Activated CD4-positive, alpha-beta T cell treated with anti-CD3 and anti-CD28 coated beads, Interleukin-2, amount 50 U/mL, for 24 hours (primary cell): ENCODE data around the gene TRIP11.

Experiments
- DNase-seq, 2 donors: peaks; one replicate each; pipeline ENCODE4 v3.0.0-alpha.2; 2020; ENCODE audit warnings: low read depth in 1 of 2, low spot score in 1 of 2

Gene TRIP11

DNA sequence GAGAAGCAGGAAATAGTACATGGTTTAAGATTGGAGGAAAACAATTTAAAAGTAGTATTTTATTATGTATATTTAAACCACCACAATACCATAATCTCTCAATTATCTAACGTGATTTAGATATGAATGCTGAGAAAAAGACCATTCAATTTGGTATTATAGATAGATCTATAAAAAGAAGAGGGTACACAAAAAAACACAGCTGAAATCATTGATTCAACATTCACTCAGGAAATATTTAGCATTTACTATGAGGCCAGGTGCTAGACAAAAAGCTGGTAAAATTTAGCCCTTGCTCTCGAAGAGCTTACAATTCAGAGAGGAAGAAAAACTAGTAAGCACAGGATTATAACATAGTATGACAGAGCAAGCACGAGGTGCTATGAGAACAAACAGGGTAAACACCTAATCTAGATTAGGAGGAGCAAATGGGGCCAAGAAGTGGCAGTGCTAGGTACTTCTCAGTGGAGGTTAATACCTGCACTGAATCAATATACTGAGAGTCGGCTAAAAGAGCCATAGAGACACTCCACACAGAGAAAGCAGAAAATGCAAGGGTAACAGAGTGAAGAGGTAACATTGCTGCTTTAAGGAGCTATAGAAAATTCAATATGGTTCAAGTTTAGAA is 27.6 kb downstream of the TRIP11 start:
- DNase-seq: no peak

DNA sequence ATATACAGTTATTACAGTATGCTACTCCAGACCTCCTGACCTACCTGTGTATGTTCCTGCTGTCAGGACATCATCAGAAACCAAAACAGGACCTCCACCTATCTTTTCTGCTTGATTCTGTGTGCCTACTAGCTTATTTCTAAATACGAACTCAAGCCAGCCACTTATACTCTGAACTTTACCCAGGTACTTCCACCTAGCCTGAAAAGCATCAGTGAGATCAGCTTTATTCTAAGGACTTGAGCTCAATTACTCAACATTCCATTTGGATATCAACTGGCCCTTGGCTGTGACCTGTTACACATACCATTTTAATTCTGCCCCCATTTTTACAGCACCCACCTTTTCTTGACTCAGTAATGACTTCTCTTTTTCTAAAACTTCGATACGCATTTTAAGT is 29.2 kb downstream of the TRIP11 start:
- DNase-seq: no peak

DNA sequence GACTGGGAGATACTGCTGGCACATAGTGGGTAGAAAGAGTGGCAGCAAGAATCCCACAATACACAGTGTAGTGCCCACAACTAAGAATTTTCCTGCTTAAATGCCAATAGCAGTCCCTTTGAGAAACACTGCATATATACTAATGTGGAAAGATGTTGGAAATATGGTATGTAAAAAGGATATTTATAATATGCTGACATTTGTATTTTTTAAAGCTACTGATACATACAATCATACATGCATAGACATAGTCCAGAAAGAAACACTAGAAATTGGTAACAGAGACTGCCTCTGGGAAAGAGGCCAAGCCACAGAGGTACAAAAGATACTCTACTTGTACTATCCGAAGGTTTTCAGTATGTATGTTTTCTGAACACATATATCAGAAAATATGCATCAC is 30.3 kb downstream of the TRIP11 start:
- no peak for DNase-seq

DNA sequence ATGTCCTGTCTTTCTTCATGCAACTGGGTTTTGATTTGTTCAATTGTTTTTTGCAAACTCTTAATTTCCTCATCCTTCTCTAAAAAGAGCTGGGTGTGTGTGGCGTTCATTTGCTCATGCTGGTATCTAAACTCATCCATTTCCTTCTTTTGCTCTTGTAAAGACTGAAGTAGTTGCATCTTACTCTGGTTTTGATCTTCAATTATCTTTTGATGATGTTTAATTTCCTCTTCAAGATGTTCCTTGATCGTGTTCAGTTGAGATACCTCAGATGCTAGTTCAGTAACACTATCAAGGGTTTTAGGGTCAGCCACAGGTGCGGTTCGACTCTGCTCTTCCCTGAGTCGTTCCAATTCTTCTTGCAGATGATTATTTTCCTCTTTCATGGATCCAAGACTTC is 34.8 kb downstream of the TRIP11 start:
- DNase-seq: no peak

DNA sequence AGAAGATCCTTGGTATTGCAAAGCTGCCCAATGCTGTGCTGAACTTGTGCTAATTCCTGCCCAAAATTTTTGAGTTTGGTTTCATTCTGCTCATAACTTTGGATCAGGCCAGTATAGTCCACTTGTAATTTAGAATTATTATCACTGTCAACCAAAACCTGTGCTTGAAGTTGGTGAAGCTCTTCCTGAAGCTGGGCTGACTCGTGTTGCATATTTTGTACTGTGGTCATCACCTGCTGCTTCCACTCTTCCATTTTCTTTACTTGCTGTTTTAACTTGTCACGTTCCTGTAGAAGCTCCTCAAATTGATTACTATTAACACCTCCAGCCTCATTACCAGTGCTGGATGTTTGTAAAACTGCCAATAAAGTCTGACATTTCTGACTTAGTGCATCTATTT is 35.8 kb downstream of the TRIP11 start:
- no peak for DNase-seq

DNA sequence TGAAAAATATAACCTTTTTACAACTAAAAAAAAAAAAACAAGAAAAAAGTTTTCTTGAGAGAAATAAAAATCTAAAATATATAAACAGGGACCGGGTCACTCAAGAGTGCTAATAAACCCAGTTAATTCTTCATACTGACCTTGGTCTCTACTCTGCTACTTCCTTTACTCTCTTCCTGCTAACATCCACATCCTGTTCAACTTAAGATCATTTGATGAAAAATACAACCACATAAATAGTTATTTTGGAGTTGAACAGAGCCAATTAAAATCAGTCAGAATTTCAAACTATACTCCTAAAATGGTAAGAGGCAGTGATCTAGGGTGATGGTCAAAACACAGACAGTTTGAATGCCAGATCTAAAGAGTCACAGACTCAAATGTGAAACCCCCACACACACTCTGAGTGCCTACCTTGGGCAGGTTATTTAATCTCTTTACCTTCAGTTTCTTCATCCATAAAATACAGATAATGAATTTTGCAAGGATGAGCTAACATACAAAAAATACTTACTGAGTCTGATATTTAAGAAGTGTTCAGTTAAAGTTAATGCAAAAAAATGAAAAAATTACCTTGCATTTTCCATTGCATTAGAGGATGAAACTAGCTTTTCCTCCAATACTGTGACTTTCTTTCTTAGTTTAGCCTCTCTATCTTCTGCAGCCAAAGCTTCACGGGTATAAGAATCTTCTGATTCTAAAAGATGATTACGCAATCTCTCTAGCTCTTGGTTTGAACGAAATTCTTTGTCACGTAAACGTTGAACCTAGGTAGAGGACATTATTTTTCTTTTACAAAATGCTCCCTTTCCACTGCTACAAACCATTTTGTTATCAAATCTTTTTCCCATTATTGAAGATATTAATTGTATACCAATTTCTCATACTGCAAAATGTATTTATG is 40.9 kb downstream of the TRIP11 start:
- DNase-seq: no peak

DNA sequence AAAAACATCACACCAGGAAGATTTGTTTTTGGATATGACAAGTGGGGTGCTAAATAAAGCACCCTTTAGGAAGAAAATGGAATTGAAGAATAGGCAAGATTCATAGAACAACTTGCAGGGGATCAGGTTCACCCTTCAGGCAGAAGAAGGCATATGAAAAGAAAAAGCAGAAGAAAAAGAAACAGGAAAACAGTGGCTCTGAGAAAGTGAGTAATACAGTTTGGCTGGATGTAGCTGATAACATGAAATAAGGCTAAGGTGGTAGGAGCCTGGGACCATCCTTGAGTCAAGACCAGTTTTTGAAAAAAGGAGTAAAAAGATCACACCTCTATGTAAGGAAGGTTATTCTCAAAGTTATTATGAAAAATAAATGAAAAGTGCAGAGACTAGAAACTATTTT is 42.4 kb downstream of the TRIP11 start:
- DNase-seq: no peak

DNA sequence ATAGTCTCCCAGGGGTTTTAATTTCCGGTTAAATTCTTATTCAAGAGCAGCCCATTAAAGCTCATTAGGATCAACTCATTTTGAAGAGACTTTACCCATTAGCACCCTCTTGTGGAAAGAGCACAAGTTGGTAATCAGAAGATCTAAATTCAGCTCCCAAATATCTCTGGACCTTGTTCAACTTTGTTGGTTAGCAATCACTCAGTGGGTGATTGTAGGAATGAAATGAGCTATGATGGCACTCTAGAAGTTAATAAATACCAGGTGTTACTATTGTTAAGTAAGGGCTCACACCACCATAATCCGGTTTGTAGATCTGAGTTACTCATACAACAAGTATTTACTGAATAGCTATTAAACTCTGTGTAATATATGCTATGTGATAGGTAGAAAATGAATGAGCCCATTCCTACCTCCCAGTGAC is 42.9 kb downstream of the TRIP11 start:
- peak in 1 of 2 donors; percentile 20 for DNase-seq

DNA sequence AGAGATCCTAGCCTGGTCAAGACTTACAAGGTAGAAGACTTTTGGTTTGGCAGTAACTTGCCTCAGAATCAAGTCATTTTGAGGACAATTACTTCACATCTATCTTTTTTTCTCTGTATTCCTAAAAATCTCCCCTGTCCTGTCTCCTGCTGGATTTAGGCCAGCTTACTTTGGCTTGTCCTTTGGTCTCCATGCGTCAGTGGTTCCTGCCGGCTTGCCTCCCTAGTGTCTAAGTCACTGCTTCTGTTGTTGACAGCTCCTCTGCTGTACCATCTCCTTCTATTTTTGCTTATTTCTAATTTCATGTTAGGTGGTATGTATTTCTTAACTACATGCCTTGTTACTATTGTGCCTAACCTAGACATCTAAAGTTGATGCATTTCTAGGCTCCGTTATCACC is 52.7 kb downstream of the TRIP11 start:
- no peak for DNase-seq

DNA sequence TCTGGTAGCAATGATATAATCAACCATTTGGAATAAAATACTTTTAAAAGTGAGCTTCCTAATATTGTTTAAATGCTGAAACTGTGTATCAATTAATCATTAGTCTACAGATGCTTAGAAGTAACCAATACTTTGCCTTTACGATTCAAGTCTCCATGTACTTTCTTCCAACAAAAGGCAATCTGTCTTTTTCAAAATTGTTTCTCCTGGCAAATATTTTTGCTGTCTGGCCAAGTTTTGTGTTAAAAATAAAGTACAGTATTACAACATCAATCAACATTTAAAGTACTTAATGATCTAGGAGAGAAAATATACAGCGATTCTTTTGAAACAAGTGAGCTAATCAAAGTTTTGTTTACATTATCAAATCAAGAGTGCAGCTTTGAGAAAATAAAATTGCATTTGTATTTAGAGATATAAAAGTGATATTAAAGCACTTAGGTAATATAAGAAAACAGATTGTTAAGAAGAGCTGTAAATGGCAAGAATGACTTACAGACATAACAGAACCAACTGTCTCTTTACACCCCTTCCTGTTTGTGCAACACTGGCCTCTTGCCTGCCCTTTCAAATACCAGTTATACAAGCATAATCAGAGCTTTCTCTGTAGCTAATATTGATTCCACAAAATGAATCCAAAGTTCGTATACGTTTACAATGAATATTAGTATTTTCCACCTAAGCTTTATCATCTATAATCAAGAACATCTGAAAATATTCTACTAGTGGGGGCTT is 54.2 kb downstream of the TRIP11 start:
- DNase-seq: no peak

DNA sequence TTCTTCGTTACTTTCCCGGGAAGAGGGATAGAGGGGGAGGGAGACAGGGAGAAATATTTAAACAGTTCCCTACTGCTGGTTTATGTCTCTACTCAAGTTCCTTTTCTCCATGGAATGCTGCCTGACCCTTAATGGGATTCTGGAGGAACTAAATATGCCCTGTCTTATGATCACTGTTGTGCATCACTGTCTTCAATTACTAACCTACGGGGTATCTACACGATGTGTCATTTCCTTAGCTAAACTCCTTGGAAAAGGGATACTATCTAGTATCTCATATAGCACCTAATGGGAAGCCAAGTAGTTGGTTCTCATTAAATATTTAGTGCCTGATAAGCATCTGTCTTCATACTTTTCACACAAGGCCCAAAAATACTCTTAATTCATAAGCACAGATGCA is 54.9 kb downstream of the TRIP11 start:
- no peak for DNase-seq

DNA sequence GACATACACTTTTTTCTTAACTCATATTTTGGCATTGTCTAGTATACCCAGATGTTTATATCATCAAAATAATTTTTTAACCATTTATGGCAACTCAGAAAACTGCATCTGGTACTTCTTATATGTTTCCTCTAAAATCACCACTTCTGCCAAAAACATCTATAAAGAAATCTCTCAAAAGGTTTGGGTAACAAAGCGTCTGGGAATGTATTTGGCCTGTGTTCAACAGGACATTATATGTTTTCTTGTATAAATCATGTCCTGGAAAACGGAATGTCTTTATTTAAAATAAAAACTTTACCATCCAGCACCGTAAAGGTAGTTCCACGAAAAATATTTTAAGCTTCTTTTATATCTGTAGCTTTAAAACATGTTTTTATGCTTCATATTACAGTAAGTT is 56.3 kb downstream of the TRIP11 start:
- DNase-seq: no peak

DNA sequence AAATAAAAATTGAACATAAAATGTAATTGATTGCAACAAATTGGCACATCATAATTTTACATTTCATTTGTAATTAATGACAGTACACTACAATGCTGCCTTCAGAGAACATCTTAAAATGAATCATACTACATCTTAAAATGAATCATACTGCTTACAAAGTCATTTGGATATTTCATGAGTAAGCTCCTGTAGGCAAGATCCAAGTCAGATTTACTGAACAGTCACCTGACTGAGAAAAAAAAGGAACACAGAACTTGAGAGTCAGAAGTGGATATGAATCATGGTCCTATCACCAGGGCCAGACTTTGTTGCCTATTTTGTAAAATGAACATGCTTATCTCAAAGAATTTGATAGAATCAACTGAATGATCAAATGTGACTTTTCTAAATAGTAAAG is 59.7 kb downstream of the TRIP11 start:
- peak in 1 of 2 donors; percentile 19 for DNase-seq

DNA sequence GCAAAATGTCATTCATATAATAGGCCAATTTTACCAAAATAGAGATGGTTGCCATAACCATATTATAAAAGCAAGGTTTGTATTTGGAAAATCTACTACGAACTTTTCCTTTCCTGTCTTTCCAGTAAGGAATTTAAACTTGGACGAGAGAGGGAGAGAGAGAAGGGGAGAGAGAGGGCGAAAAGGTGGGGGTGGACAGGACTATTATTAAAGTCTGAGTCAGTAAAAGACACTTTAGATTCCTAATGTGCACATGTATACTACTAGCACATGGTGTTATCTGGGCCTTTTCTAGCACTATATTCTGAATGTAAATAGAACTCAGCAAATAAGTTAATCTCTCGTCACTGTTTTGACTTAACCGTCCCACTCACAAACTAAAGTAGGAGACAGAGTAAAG is 62.0 kb downstream of the TRIP11 start:
- DNase-seq: no peak

DNA sequence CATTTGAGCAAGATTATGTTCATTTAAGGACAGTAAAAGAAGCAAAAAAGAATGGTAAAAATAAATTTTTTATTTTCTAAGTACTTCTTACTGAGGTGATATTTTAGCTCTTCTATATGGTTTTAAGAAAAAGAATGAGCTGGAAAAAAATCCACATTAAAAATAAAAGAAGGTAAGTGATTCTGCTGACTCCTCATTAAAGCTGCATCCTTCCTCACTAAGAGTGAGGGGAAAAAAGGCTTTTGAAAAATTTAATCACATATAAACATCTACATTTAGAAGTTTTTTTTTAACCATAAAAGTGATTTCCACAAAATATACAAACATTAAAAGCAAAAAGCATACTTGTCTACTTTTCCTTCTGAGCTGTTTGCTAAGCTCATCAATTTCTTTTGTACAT is 64.1 kb downstream of the TRIP11 start:
- no peak for DNase-seq

DNA sequence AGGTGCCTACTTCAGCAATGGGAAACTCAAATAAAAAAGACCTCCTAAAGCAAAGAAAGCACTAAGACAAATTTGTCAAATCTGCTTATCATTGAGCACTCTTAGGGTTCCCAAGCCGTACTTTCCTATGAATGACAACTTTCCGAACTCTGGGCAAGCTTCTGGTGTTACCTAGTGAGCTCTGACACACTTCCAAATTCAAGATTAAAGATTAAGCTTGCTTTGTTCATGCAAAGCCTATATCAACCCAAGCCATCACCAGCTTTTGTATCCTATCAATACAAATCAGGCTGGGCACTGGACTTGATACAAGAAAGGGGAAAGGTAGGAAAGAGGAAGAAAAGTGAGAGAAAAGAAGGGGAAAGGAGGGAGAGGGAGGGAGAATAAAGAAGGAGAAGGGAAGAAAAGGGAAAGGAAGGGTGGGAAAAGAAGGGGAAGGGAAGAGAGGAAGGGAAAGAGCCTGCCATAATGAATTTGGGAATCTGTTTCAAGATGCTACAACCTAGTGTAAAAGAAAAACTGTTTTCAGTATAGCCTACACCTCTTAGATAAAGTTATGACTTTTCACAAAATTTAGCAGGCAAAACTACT is 68.6 kb downstream of the TRIP11 start:
- DNase-seq: no peak

DNA sequence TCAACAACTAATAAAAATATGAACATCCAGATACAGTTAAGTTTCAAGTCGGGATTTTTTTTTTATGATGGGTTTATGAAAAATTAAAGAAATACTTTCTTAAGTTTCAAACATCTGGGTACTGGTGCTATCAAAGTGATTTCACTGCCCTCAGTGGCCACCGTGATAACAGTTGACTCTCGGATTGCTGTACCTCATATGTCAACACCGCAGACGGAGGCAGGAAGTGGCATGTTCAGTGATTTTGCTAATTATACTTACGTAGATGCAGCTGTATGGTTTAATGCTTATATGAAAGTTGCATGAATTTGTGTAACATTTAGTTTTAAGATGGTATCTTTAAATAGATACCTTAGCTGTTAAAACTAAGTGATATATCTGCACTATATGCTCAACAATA is 71.6 kb downstream of the TRIP11 start:
- DNase-seq: no peak

DNA sequence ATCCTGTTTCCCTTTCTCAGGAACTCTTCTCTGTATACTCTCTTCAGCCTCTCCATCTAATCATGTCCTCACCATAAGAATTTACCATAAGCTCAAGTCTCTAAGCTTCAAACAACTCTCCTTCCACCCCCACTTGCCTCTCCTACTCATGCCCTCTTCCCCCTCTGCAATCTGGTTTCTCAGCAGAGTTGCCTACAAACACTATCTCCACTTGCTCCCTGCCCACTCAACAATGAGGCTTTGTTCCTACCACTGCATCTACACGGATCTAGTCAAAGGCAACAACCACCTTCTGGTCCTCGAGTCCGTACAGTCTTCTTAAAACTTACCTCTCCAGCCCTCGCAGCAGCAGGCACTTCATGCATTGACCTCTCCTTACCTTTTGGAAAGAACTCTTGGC is 75.1 kb downstream of the TRIP11 start:
- no peak for DNase-seq

DNA sequence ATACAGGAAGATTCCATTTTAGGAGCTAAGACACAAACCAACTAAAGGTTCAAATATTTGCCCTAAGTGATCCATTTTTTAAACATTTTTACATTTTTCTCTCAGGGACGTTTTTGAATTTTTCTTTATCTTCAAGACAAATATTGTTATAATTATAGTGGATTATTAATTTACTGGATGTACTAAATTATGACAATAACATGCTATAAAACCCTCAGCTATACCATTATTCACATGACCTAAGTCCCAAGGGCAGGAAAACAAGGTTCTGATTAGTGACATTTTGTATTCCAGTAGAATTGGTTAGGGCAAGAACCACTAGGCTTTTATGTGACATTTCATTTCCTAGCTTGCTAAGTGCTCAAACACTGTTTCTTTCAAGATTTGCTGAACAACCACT is 75.8 kb downstream of the TRIP11 start:
- DNase-seq: no peak

DNA sequence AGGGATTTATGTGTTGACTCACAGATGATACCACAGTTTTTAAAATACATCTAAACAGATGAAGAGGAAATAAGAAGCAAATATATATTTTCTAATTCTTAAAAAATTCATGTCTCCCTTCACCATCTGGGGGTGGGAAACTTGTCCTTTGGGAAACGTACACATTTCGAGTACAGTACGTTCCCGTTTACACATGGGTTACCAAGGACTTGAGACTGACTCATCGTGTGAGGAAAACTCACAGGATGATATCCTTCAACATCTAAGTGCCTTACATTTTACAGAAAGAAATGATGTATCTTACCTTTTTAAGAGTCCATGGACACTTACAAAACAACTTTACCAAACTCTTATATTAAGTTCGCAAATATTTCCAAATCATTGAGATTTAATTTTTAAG is 76.4 kb downstream of the TRIP11 start:
- no peak for DNase-seq

DNA sequence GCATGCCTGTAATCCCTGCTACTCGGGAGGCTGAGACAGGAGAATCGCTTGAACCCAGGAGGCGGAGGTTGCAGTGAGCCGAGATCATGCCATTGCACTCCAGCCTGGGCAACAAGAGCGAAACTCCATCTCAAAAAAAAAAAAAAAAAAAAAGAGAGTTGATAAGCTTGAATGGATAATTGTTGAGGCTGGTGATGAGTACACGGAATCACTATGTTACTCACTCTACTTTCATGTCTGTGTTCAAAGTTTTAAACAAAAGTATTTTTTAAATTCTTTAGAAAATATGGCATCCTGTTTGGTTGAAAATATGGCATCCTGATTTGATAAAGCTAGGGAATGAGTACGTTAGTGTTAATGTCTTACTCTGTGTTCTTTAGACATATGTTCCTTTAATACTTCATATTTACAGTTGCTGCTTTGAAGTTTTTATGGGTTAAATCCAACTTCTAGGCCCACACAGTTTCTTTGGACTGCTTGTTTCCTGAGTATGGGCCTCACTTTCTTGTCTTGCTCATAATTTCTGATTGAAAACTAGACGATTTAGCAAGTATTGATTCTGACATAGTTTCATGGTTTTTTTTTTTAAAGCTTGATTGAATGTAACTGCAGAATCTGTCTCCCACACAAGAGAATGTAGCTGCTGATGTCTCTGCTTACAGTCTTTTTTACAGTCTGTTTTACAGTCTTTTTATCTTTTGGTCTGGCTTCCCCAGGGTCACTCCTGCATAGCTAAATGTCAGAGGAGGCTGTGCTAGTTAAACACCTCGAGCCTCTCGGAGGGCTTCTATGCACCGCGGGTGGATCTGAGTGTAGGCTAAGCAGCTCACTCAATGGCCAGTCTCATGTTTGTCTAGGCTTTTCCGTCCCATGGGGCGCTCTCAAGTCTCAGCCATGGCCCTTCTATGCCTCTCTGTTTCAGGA is 78.3 kb downstream of the TRIP11 start:
- DNase-seq: no peak
